ENCODE data around the gene PRKG1. TPM values are rescaled to one million over a fixed set of nuclear protein-coding genes. Genes with fewer than 3 reads are reported as not detected.

Gene PRKG1
- total and polyA plus RNA-seq, 2 experiments from 2014 or later, result 18.2 to 21.1 TPM

DNA sequence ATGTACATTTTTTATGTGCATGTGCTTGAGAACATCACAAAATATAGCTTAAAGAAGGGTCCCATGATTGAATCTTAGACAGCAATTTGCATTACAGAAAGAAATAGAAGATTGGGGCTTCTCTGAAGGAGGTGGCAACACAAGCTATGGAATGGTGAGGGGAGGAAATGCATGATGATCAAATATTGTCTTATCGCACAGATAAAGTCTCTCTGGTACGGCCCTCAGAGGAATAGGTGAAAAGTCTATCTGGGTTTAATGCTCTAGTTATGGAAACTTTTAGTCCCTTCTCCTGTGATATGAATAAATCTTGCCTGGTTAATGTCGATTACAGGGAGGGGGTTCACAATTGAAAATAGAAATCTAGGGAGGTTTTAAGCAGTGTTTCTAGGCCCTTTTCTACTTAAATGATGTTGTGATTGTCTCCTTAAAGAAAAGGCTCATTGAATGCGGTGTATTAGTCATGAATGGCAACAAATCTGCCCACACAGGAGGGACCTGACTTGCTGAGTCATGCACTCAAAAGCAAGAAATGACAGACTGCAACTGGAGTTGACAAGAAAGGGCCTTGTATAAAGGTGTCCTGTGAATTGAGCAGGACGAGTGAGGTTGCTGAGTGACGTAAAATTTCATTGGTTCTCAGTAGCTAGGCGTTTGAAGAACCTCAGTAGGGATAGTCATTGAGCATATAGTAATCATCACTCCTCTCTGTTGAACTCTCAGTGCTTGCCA, 758.5 kb downstream of the PRKG1 start:
- Histone ChIP-seq H3K36me3 (ENCODE audit: insufficient read depth) (no peaks in the 10 kb centered on the region), H3K9me2 (ENCODE audit: insufficient read depth) (no peaks in the 10 kb centered on the region), H2AFZ (no peak overlapping the region; the same call in 1 of the 2 replicates), H3F3A (replicated peaks; ENCODE audit: low read depth) (no peaks in the 10 kb centered on the region), H3K27me3 (ENCODE audit: insufficient read depth) (no peaks in the 10 kb centered on the region), H3K79me2 (replicated peaks; ENCODE audit: insufficient read depth) (no peaks in the 10 kb centered on the region), H4K20me1 (replicated peaks; ENCODE audit: insufficient read depth) (no peaks in the 10 kb centered on the region), H3K27ac (ENCODE audit: low read depth) (no peak overlapping the region), H3K4me3 (no peak overlapping the region), H3K4me2 (no peak overlapping the region), H3K4me1 (ENCODE audit: insufficient read depth) (peaks cover 5% of the 10 kb centered on the region)
- Mint-ChIP-seq H3K27me3 (ENCODE audit: insufficient read depth, low read depth, poor library complexity) (no peaks in the 10 kb centered on the region), H3K36me3 (ENCODE audit: low read depth) (no peaks in the 10 kb centered on the region), H3K27ac (peak overlapping the region; percentile 64), H3K9me3 (peaks cover 3% of the 10 kb centered on the region; the same call in 1 of the 3 replicates), H3K4me1 (peaks cover 6% of the 10 kb centered on the region), H3K4me3 (no peak overlapping the region)
- TF ChIP-seq EZH2 (IDR thresholded peaks at IDR 0.05; ENCODE audit: low read depth, unreplicated experiment) (no peak), NANOG (IDR thresholded peaks at IDR 0.05; ENCODE audit: borderline replicate concordance) (no peak), ZNF331 (CRISPR knock-in tag; IDR thresholded peaks at IDR 0.05; ENCODE audit: low read depth) (no peak), CREB1 (CRISPR knock-in tag; IDR thresholded peaks at IDR 0.05; ENCODE audit: low read depth) (no peak), STAT1 (IDR thresholded peaks at IDR 0.05; ENCODE audit: unreplicated experiment) (no peak), POLR2AphosphoS5 (IDR thresholded peaks at IDR 0.05; ENCODE audit: low read depth) (no peak), ETS1 (IDR thresholded peaks at IDR 0.05) (no peak), EZH2phosphoT487 (IDR thresholded peaks at IDR 0.05; ENCODE audit: unreplicated experiment) (no peak), ZNF114 (CRISPR knock-in tag; IDR thresholded peaks at IDR 0.05) (no peak), CTCF (conservative IDR thresholded peaks at IDR 0.05; ENCODE audit: low read depth in 2 of 2) (no peak)
- TF ChIP-seq, protein P1, sequence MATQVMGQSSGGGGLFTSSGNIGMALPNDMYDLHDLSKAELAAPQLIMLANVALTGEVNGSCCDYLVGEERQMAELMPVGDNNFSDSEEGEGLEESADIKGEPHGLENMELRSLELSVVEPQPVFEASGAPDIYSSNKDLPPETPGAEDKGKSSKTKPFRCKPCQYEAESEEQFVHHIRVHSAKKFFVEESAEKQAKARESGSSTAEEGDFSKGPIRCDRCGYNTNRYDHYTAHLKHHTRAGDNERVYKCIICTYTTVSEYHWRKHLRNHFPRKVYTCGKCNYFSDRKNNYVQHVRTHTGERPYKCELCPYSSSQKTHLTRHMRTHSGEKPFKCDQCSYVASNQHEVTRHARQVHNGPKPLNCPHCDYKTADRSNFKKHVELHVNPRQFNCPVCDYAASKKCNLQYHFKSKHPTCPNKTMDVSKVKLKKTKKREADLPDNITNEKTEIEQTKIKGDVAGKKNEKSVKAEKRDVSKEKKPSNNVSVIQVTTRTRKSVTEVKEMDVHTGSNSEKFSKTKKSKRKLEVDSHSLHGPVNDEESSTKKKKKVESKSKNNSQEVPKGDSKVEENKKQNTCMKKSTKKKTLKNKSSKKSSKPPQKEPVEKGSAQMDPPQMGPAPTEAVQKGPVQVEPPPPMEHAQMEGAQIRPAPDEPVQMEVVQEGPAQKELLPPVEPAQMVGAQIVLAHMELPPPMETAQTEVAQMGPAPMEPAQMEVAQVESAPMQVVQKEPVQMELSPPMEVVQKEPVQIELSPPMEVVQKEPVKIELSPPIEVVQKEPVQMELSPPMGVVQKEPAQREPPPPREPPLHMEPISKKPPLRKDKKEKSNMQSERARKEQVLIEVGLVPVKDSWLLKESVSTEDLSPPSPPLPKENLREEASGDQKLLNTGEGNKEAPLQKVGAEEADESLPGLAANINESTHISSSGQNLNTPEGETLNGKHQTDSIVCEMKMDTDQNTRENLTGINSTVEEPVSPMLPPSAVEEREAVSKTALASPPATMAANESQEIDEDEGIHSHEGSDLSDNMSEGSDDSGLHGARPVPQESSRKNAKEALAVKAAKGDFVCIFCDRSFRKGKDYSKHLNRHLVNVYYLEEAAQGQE (IDR thresholded peaks at IDR 0.05; ENCODE audit: unreplicated experiment), result no peak
- no peak for DNase-seq (ENCODE audit: low spot score)
- ATAC-seq, result no peak

Data from GM23338 (cell line).